KMS-11 (cell line): Measurements from ENCODE around the gene NAV3.

ENCODE experiments used
- H2AFZ ChIP-seq: fragments of 200-600 bp; sonication (generic); 2 replicates; pipeline ENCODE4 v1.6.1; 2016; ENCODE audit warnings: antibody characterized with exemption, mixed run types, low read depth
- H3K27ac ChIP-seq: fragments of 200-600 bp; sonication (generic); 2 replicates; pipeline ENCODE4 v1.6.1; 2016; ENCODE audit warnings: mild to moderate bottlenecking, mixed run types
- H3K27me3 ChIP-seq: fragments of 200-600 bp; sonication (generic); 2 replicates; pipeline ENCODE4 v1.6.1; 2017; ENCODE audit warnings: mild to moderate bottlenecking, low read depth, mixed run types, moderate library complexity; ENCODE audit not compliant: insufficient read depth
- H3K36me3 ChIP-seq: fragments of 200-600 bp; sonication (generic); 2 replicates; pipeline ENCODE4 v1.6.1; 2017; ENCODE audit warnings: mild to moderate bottlenecking, mixed run types; ENCODE audit not compliant: insufficient read depth
- H3K4me1 ChIP-seq: fragments of 200-600 bp; sonication (generic); 2 replicates; pipeline ENCODE4 v1.6.1; 2016; ENCODE audit warnings: mild to moderate bottlenecking, low read depth, mixed run types; ENCODE audit not compliant: poor library complexity, severe bottlenecking
- H3K4me2 ChIP-seq: fragments of 200-600 bp; sonication (generic); 2 replicates; pipeline ENCODE4 v1.7.0; 2016; ENCODE audit warnings: mild to moderate bottlenecking, mixed run types
- H3K4me3 ChIP-seq: fragments of 200-600 bp; sonication (generic); IDR thresholded peaks from 2 replicates; pipeline ENCODE4 v1.6.1; 2017; ENCODE audit warnings: low read depth, low read length, mixed read lengths; ENCODE audit not compliant: insufficient read depth
- H3K79me2 ChIP-seq: fragments of 200-600 bp; sonication (generic); 2 replicates; pipeline ENCODE4 v1.6.1; 2016; ENCODE audit warnings: low read depth, mixed run types; ENCODE audit not compliant: insufficient read depth
- H3K9ac ChIP-seq: fragments of 200-600 bp; sonication (generic); 2 replicates; pipeline ENCODE4 v1.6.1; 2016; ENCODE audit warnings: mild to moderate bottlenecking, mixed run types
- H4K20me1 ChIP-seq: fragments of 200-600 bp; sonication (generic); 2 replicates; pipeline ENCODE4 v1.6.1; 2016; ENCODE audit warnings: mild to moderate bottlenecking, mixed run types; ENCODE audit not compliant: insufficient read depth
- TF ChIP-seq, protein P1 (sequence below): fragments of 200-600 bp; sonication (generic); conservative IDR thresholded peaks from 2 replicates; pipeline ENCODE4 v1.6.1; 2017; ENCODE audit warnings: low read depth, mild to moderate bottlenecking, antibody characterized with exemption, low read length, moderate library complexity, mixed read lengths

NAV3 gene

DNA sequence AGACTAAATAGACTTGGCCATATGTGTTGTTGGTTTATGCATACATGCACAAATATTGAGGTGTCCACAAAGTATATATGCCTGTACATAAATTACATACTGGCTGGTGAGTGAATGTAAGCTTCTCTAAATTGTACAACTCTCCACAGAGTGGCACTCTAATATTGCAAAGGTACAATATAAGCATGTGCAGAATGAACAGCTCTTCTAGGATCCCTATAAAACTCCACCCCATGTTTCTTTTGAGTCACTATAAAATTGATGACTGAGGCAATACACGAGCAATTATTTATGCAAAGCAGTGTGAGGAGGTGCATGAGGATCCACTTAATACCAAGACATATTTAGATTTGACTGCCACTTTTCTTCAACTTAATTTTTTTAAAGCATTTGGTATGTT is 172.2 kb downstream of the NAV3 start:
- TF ChIP-seq, protein P1, sequence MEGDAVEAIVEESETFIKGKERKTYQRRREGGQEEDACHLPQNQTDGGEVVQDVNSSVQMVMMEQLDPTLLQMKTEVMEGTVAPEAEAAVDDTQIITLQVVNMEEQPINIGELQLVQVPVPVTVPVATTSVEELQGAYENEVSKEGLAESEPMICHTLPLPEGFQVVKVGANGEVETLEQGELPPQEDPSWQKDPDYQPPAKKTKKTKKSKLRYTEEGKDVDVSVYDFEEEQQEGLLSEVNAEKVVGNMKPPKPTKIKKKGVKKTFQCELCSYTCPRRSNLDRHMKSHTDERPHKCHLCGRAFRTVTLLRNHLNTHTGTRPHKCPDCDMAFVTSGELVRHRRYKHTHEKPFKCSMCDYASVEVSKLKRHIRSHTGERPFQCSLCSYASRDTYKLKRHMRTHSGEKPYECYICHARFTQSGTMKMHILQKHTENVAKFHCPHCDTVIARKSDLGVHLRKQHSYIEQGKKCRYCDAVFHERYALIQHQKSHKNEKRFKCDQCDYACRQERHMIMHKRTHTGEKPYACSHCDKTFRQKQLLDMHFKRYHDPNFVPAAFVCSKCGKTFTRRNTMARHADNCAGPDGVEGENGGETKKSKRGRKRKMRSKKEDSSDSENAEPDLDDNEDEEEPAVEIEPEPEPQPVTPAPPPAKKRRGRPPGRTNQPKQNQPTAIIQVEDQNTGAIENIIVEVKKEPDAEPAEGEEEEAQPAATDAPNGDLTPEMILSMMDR, result no peak
- no peak overlapping the region for H2AFZ ChIP-seq
- no peaks in the 10 kb centered on the region for H3K4me1 ChIP-seq
- no peaks in the 10 kb centered on the region for H3K36me3 ChIP-seq
- no peak overlapping the region for H3K27ac ChIP-seq
- no peak overlapping the region for H3K9ac ChIP-seq
- H4K20me1 ChIP-seq, result no peaks in the 10 kb centered on the region
- no peak overlapping the region for H3K4me2 ChIP-seq
- no peak overlapping the region for H3K4me3 ChIP-seq
- no peaks in the 10 kb centered on the region for H3K79me2 ChIP-seq
- no peaks in the 10 kb centered on the region for H3K27me3 ChIP-seq

DNA sequence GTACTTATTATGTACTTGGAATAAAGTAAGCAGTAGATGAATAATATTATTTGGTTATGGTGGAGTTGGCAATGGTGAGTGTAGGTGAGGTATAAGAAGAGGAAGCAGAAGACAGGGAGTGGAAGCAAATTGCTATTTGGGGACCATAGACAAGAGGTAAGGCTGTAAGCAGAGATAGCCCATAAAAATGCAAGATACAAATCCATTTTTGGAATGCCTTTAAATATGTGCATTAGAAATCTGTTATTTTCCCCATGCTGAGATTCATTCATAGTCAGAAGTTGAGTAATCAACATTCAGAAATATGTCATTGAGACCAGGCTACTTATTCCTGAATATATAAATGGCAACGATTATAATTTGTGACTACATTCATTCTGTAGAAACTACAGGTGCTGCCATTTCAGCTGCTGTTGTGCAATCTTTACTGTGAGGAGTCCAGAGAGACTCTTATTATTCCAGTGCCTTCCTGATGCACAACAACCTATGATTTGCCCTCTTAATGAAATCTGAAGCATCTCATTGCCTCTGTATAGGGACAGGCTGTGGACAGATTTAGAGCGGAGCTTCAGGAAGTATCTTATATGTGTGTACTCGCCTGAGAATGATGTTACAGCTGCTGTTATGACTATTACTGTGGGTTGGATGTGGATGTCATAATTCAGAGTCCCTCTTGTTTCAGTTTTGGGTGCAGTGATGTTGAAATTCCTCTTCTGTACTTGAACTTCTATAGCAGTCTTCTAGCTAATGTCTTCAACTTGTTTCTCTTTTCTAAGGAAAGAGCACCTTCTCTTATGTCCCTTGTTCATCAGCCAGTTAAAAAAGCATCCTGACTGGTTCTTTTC is 173.8 kb downstream of the NAV3 start:
- no peaks in the 10 kb centered on the region for H3K79me2 ChIP-seq
- no peak overlapping the region for H3K9ac ChIP-seq
- no peaks in the 10 kb centered on the region for H3K27me3 ChIP-seq
- no peak overlapping the region for H3K4me2 ChIP-seq
- H3K27ac ChIP-seq, result no peak overlapping the region
- H3K4me1 ChIP-seq, result no peaks in the 10 kb centered on the region
- H3K36me3 ChIP-seq, result no peaks in the 10 kb centered on the region
- no peak overlapping the region for H2AFZ ChIP-seq
- no peaks in the 10 kb centered on the region for H4K20me1 ChIP-seq
- no peak overlapping the region for H3K4me3 ChIP-seq
- TF ChIP-seq, protein P1, result no peak

DNA sequence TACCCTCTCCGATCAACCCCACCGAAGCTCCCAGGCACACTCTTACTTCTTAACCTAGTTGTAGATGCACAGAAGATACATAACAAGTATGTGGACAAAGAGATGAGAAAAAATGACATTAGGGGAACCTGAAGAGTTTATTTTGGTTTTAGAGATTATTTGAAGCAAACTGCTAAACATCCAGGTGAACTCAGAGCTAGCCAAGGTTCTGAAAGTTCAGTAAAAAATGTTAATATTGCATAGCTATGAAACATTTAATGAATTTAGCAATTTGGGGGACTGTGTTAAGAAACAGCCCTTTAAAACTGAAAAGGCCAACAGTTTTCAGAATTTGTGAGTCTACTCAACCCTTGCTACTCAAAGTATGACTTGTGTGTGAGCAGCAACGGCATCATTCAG is 174.4 kb downstream of the NAV3 start:
- Histone ChIP-seq H3K27ac (no peak overlapping the region), H3K9ac (no peak overlapping the region), H2AFZ (no peak overlapping the region), H3K4me3 (no peak overlapping the region), H3K36me3 (no peaks in the 10 kb centered on the region), H3K79me2 (no peaks in the 10 kb centered on the region), H4K20me1 (no peaks in the 10 kb centered on the region), H3K27me3 (no peaks in the 10 kb centered on the region), H3K4me2 (no peak overlapping the region), H3K4me1 (no peaks in the 10 kb centered on the region)
- TF ChIP-seq, protein P1, result no peak

DNA sequence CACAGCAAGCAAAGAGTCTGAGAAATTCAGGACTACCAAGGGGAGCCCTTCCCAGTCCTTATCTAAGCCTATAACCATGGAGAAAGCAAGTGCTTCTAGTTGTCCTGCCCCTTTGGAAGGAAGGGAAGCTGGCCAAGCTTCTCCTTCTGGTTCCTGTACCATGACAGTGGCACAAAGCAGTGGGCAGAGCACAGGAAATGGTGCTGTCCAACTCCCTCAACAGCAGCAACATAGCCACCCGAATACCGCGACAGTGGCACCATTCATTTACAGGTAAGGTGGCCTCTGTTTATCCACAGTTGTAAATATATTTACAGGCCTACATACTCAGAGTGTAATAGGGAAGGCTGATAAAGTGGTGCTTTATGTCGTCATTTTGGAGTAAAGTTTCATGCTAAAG is 176.5 kb downstream of the NAV3 start:
- TF ChIP-seq, protein P1, result no peak
- Histone ChIP-seq H3K36me3 (no peaks in the 10 kb centered on the region), H3K4me2 (no peak overlapping the region)

More for the DNA sequence above, 176.5 kb downstream of the NAV3 start:
- no peaks in the 10 kb centered on the region for H3K4me1 ChIP-seq
- no peaks in the 10 kb centered on the region for H3K79me2 ChIP-seq
- no peak overlapping the region for H3K27ac ChIP-seq
- no peaks in the 10 kb centered on the region for H3K27me3 ChIP-seq
- no peak overlapping the region for H3K4me3 ChIP-seq
- H4K20me1 ChIP-seq, result no peaks in the 10 kb centered on the region
- no peak overlapping the region for H2AFZ ChIP-seq
- no peak overlapping the region for H3K9ac ChIP-seq
